A673 (cell line): ENCODE measurements around the gene SCAI.

ENCODE experiments used
- CTCF ChIP-seq: fragments of 300-800, 200-600 bp; sonication (generic); conservative IDR thresholded peaks from 2 replicates; pipeline ENCODE4 v1.5.1; 2017; ENCODE audit warnings: low read depth, mild to moderate bottlenecking, antibody characterized with exemption, low read length, moderate library complexity, mixed read lengths
- EZH2 ChIP-seq: fragments of 200-600 bp; sonication (generic); IDR thresholded peaks from 2 replicates; pipeline ENCODE4 v1.6.1; 2017; ENCODE audit warnings: borderline replicate concordance, low read depth, mild to moderate bottlenecking, mixed read lengths, antibody characterized with exemption, low read length; ENCODE audit not compliant: poor library complexity, severe bottlenecking

- TF ChIP-seq CTCF (no peak), EZH2 (no peak)
Measured at GRCh38 chr9:125140576-125140975, 2.8 kb downstream of the SCAI start.
